ENCODE results near the gene AOX1.
"Not testable (repeated sequence)": the region's sequence is repeated elsewhere in the genome, so short reads cannot be mapped to it uniquely, and the experiment has no call there.

Gene AOX1

DNA sequence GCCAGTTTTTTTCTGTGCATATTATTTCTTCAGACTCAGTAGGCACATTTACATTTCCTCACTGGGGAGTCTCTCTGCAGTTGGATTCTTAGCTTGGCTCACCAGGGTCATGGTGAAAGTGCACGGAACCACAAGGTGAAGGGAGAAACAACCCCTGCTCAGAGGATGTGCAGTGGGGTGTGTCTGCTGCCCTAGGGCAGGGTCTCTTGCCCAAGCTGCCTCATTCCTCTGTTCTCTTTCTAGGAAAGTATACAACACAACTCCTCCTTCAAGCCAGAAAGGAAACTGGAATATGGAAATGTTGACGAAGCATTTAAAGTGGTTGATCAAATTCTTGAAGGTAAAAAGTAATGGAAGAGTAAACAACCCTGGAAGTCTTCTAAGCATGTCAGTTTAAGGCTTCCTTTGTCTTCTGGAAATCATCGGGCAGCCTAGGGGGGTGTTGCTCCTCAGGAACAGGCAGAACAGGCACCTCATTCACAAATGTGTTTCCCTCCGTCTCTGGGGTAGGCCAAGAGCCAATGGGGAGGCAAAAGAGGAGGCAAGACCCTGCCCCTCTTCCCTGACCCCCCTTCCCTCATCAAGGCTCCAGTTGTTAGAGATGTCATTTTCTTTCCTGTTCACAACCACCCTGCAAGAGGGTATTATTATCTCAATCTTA, 41.4 kb downstream of the AOX1 start:
- no peak for DNase-seq (ENCODE audit: low read depth)

DNA sequence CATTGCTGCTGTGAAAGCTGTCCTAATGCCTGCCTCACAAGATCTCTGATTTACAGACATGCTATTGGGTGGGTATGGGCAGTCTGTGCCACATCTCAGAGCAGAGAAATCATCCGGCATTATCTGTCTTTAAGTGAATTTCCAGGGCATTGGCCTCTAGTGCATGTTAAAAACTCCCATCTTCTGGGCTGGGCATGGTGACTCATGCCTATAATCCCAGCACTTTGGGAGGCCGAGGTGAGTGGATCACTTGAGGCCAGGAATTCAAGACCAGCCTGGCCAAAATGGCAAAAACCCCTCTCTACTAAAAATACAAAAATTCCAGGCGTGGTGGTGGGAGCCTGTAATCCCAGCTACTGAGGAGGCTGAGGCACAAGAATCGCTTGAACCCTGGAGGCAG, 42.6 kb downstream of the AOX1 start:
- not testable (repeated sequence) for DNase-seq (ENCODE audit: low read depth)

- no peak for DNase-seq (ENCODE audit: low read depth)
Measured at GRCh38 chr2:200631287-200631686, 45.5 kb downstream of the AOX1 start.

- DNase-seq (ENCODE audit: low read depth) = no peak
Measured at GRCh38 chr2:200634231-200634964, 48.6 kb downstream of the AOX1 start.

DNA sequence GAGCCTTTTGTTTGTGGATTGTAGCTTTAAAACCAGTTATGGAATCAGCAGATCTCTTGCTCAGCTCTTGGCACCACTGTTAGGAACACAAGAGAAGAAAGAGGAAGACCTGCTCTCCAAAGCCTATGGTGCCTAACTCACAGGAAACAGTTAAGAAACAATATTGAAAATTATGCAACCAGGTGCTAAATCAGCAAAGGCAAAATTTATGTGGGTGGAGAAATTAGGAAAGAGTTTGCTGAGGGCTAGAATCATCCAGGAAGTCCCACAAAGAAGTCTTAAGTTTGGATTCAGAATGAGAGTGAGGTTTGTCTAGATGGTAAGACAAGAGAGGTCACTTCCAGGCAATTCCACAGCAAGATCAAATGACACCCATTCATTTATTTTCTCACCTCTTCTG, 49.4 kb downstream of the AOX1 start:
- no peak for DNase-seq (ENCODE audit: low read depth)

- DNase-seq (ENCODE audit: low read depth) = no peak
Measured at GRCh38 chr2:200637901-200638300, 52.1 kb downstream of the AOX1 start.

GRCh38 chr2:200640176-200640575, 54.4 kb downstream of the AOX1 start:
- no peak for DNase-seq (ENCODE audit: low read depth)

DNA sequence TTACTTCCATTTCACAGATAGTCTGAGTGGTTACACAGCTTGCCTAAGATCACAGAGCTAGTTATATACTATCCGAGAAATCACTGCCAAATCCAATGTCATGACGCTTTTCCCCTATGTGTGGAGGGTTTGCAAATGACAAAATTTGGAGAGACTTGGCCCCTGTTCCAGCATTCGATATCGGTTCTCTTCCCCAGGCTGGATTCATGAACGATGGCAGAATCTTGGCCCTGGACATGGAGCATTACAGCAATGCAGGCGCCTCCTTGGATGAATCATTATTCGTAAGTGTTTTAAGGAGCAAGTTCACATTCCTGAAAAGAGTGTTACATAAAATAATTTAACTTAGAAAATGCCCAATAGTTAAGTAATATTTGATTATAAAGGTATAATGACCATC, 55.1 kb downstream of the AOX1 start:
- DNase-seq (ENCODE audit: low read depth) = no peak

DNA sequence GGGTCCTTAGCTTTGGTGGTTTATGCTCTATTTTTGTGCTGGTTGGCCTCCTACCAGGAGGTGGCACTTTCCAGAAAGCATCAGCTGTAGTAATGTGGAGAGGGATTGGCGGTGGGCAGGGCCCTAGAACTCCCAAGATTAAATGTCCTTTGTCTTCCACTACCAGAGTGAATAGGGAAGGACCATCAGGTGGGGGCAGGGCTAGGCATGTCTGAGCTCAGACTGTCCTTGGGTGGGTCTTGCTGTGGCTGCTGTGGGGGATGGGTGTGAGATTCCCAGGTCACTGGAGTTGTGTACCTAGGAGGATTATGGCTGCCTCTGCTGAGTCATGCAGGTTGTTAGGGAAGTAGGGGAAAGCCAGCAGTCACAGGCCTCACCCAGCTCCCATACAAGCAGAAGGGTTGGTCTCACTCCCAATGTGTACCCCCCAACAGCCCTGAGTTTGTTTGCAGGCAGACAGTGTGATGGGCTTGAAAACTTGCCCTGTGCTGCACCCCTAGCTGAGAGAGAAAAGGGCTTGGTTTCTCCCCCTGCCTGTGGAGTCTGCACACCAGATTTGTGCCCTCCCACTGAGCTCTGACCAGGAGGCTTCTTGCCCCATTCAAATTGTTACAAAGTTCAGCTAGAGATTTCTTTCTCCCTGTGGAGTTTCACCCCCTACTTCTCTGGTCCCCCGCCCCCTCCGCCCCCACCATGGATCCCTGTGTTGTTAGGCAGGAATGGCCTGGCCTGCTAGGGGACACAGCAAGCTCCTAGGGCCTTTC, 62.9 kb downstream of the AOX1 start:
- DNase-seq (ENCODE audit: low read depth) = not testable (repeated sequence)

DNA sequence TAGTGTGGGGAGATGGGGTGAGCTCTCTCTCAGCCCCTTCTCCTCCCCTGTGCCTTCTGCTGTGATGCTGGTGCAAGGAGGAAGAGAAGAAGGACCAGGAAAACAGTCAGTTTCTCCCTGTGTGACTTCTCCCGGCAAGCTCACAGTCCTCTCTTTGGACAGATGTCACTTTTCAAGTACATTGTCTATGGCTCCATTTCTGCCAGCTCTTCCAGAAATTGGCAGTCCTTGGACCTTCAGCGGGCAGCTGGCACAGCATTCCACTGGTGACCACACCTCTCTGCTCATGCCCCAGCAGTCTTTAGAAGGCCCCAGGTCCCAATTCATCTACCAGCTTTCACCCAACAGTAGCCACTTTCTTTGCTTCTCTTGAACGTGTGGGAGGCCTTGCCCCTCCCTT, 63.9 kb downstream of the AOX1 start:
- no peak for DNase-seq (ENCODE audit: low read depth)

DNA sequence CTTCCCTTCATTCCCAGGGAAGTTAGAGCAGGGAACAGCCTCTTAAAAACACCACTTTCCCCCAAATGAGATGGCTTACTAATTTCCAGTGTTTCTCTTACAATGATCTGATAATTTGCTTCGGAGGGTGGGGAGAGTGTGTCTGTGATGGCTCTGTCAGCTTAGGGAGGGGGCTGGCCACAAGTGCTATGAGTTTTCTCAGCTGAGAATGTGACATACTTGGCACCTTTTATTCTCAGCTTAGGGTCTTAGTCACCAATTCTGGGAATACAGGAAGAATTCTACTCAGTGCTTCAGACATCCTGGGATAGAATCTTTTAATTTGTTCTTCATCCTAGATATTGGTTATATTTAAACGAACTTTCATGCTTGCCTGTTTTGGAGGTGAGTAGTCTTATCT, 64.4 kb downstream of the AOX1 start:
- DNase-seq (ENCODE audit: low read depth) = no peak

- DNase-seq (ENCODE audit: low read depth) = no peak
Measured at GRCh38 chr2:200652158-200652557, 66.3 kb downstream of the AOX1 start.

DNA sequence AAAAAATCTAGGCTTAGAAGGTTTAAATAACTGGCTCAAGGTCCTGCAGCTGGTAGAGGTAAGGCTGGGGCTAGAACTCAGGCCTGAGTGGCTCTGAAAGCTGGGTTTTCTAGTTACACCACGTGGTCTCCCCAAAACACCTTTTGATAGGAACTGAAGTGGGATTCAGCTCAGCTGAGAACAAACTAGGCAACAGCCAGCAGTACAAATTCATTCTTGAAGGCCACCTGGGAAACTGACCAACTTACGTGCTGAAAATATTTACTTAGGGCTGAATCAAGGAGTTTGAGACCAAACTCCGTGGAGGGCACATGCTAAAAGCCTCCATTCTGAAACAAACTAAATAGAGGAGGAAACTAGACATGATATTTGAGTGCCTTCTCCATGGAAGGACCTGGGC, 67.2 kb downstream of the AOX1 start:
- DNase-seq (ENCODE audit: low read depth) = no peak

DNA sequence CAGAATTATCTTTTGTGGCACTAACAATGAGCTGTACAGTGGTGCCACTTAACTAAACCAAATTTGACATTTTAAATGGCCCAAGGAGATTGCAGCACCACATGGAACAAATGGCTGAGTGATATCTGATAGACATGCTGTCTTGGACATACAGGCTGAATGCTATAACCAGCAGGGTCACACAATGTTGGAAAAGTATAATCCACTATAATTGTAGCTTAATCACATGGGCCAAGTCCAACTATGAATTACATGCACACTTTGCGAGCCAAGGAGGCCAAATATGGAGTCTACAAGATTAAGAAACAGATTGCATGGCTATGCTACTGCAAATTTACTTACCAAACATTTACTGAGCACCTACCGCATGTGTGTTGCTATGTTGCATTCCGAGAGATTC, 69.0 kb downstream of the AOX1 start:
- no peak for DNase-seq (ENCODE audit: low read depth)

GRCh38 chr2:200655918-200656580, 70.2 kb downstream of the AOX1 start:
- no peak for DNase-seq (ENCODE audit: low read depth)

- no peak for DNase-seq (ENCODE audit: low read depth)
Measured at GRCh38 chr2:200658278-200658864, 72.6 kb downstream of the AOX1 start.

GRCh38 chr2:200659410-200659809, 73.6 kb downstream of the AOX1 start:
- no peak for DNase-seq (ENCODE audit: low read depth)

- no peak for DNase-seq (ENCODE audit: low read depth)
Measured at GRCh38 chr2:200661477-200661876, 75.7 kb downstream of the AOX1 start.

- no peak for DNase-seq (ENCODE audit: low read depth)
Measured at GRCh38 chr2:200662727-200663126, 76.9 kb downstream of the AOX1 start.

GRCh38 chr2:200664770-200665494, 79.1 kb downstream of the AOX1 start:
- no peak for DNase-seq (ENCODE audit: low read depth)

GRCh38 chr2:200665626-200666453, 80.0 kb downstream of the AOX1 start:
- no peak for DNase-seq (ENCODE audit: low read depth)
